ENCODE measurements around the gene PPP2R2C.
A peak's percentile ranks its signal among the peaks of the same experiment; 100 is the strongest.

The PPP2R2C gene

GRCh38 chr4:6389142-6389825 is 83.1 kb downstream of the PPP2R2C start:
- Histone ChIP-seq H2BK12ac (ENCODE audit: low read length) (no peak overlapping the region), H3K79me1 (ENCODE audit: low read depth, low read length) (no peaks in the 10 kb centered on the region), H3K23ac (ENCODE audit: low read depth, low read length, poor library complexity) (no peak overlapping the region), H3K18ac (ENCODE audit: low read length) (no peak overlapping the region), H3K4me1 (ENCODE audit: control insufficient read depth in 2 of 2, insufficient read depth in 1 of 2, low read depth in 1 of 2, low read length in 2 of 2) (peaks cover 0 to 6% of the 10 kb centered on the region in 2 donors), H3K9me3 (replicated peaks in 1 of 2; ENCODE audit: control insufficient read depth in 2 of 2, insufficient read depth in 1 of 2, low read depth in 1 of 2, low read length in 2 of 2) (no peaks in the 10 kb centered on the region), H2BK120ac (ENCODE audit: low read depth, low read length) (no peak overlapping the region), H3K27ac (replicated peaks; ENCODE audit: low read length) (no peak overlapping the region), H3K27me3 (ENCODE audit: control insufficient read depth in 3 of 3, insufficient read depth in 3 of 3, low read depth in 1 of 3, low read length in 3 of 3) (peaks cover 0 to 54% (median 0%) of the 10 kb centered on the region in 3 experiments), H4K91ac (ENCODE audit: low read depth, low read length, poor library complexity) (no peak overlapping the region), H3K36me3 (replicated peaks in 1 of 2; ENCODE audit: control insufficient read depth in 2 of 2, insufficient read depth in 2 of 2, low read length in 2 of 2) (no peaks in the 10 kb centered on the region), H2AFZ (ENCODE audit: low read length) (no peak overlapping the region), H3K4ac (ENCODE audit: low read length) (no peak overlapping the region), H3K14ac (ENCODE audit: low read length) (no peak overlapping the region), H2BK5ac (ENCODE audit: low read length) (no peak overlapping the region), H3K4me3 (ENCODE audit: low read length in 2 of 2) (no peak overlapping the region), H2AK5ac (ENCODE audit: low read depth, low read length) (peak overlapping the region; percentile 50), H2BK15ac (ENCODE audit: low read length) (no peak overlapping the region), H3K4me2 (ENCODE audit: insufficient read depth, low read length, poor library complexity, severe bottlenecking) (no peak overlapping the region), H3K9ac (ENCODE audit: low read depth, low read length, poor library complexity) (peak overlapping the region; percentile 14), H4K8ac (ENCODE audit: low read depth, low read length) (no peak overlapping the region)
- DNase-seq (ENCODE audit: low spot score): no peak
- no CpG with 5 or more reads among the region's 19 CpGs for WGBS, 2 donors (ENCODE audit: extremely low coverage in 2 of 2, insufficient read length in 2 of 2, insufficient replicate concordance in 1 of 2)

- Histone ChIP-seq H3K14ac (ENCODE audit: low read length) (no peak overlapping the region), H2AFZ (ENCODE audit: low read length) (no peak overlapping the region)
Observed at GRCh38 chr4:6388713-6389112, 83.7 kb downstream of the PPP2R2C start.

GRCh38 chr4:6387946-6388345 is 84.5 kb downstream of the PPP2R2C start:
- no CpG with 5 or more reads among the region's 5 CpGs for WGBS, 2 donors (ENCODE audit: extremely low coverage in 2 of 2, insufficient read length in 2 of 2, insufficient replicate concordance in 1 of 2)

More at GRCh38 chr4:6388713-6389112, 83.7 kb downstream of the PPP2R2C start:
- Histone ChIP-seq H2BK12ac (ENCODE audit: low read length) (no peak overlapping the region), H4K91ac (ENCODE audit: low read depth, low read length, poor library complexity) (no peak overlapping the region), H4K8ac (ENCODE audit: low read depth, low read length) (no peak overlapping the region), H3K4me2 (ENCODE audit: insufficient read depth, low read length, poor library complexity, severe bottlenecking) (no peak overlapping the region), H2BK5ac (ENCODE audit: low read length) (no peak overlapping the region), H3K27me3 (ENCODE audit: control insufficient read depth in 3 of 3, insufficient read depth in 3 of 3, low read depth in 1 of 3, low read length in 3 of 3) (peaks cover 0 to 54% (median 0%) of the 10 kb centered on the region in 3 experiments), H3K9ac (ENCODE audit: low read depth, low read length, poor library complexity) (no peak overlapping the region), H3K79me1 (ENCODE audit: low read depth, low read length) (no peaks in the 10 kb centered on the region), H3K36me3 (replicated peaks in 1 of 2; ENCODE audit: control insufficient read depth in 2 of 2, insufficient read depth in 2 of 2, low read length in 2 of 2) (no peaks in the 10 kb centered on the region), H2BK120ac (ENCODE audit: low read depth, low read length) (no peak overlapping the region), H3K9me3 (replicated peaks in 1 of 2; ENCODE audit: control insufficient read depth in 2 of 2, insufficient read depth in 1 of 2, low read depth in 1 of 2, low read length in 2 of 2) (no peaks in the 10 kb centered on the region), H3K4ac (ENCODE audit: low read length) (no peak overlapping the region), H3K18ac (ENCODE audit: low read length) (no peak overlapping the region), H3K23ac (ENCODE audit: low read depth, low read length, poor library complexity) (no peak overlapping the region), H3K27ac (replicated peaks; ENCODE audit: low read length) (no peak overlapping the region), H2BK15ac (ENCODE audit: low read length) (no peak overlapping the region), H3K4me1 (ENCODE audit: control insufficient read depth in 2 of 2, insufficient read depth in 1 of 2, low read depth in 1 of 2, low read length in 2 of 2) (peaks cover 0 to 6% of the 10 kb centered on the region in 2 donors), H2AK5ac (ENCODE audit: low read depth, low read length) (peak overlapping the region; percentile 50), H3K4me3 (ENCODE audit: low read length in 2 of 2) (no peak overlapping the region)
- no CpG with 5 or more reads among the region's 9 CpGs for WGBS, 2 donors (ENCODE audit: extremely low coverage in 2 of 2, insufficient read length in 2 of 2, insufficient replicate concordance in 1 of 2)
- DNase-seq (ENCODE audit: low spot score): no peak

DNA sequence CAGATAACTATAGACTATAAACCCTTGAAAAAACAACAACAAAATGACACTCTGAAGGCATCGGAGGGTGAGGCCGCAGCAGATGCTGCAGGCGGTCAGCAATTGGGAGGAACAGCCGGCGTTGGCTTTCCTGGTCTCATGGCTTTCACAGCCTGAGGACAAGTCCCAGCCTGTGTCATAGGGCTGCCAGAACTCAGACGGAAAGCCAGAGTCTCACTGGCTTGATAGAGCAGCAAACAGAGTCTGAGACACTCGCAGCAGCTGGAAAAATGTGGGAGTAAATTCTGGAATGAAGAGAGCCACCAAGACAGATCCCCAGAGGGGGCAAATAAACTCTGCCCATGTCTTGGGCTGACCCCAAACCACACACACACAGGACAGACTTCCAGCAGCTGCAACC is 86.3 kb downstream of the PPP2R2C start:
- no peak overlapping the region for H2BK15ac ChIP-seq (ENCODE audit: low read length)
- no peak overlapping the region for H3K23ac ChIP-seq (ENCODE audit: low read depth, low read length, poor library complexity)
- H3K4me2 ChIP-seq (ENCODE audit: insufficient read depth, low read length, poor library complexity, severe bottlenecking): no peak overlapping the region
- H2BK120ac ChIP-seq (ENCODE audit: low read depth, low read length): no peak overlapping the region
- no peak overlapping the region for H3K14ac ChIP-seq (ENCODE audit: low read length)
- H4K8ac ChIP-seq (ENCODE audit: low read depth, low read length): no peak overlapping the region
- no peak overlapping the region for H3K27ac ChIP-seq (replicated peaks; ENCODE audit: low read length)
- no CpG with 5 or more reads among the region's 7 CpGs for WGBS, 2 donors (ENCODE audit: extremely low coverage in 2 of 2, insufficient read length in 2 of 2, insufficient replicate concordance in 1 of 2)
- H3K79me1 ChIP-seq (ENCODE audit: low read depth, low read length): no peaks in the 10 kb centered on the region
- no peak overlapping the region for H3K4ac ChIP-seq (ENCODE audit: low read length)
- no peak overlapping the region for H2AFZ ChIP-seq (ENCODE audit: low read length)
- H3K4me1 ChIP-seq (ENCODE audit: control insufficient read depth in 2 of 2, insufficient read depth in 1 of 2, low read depth in 1 of 2, low read length in 2 of 2): peaks cover 0 to 8% of the 10 kb centered on the region in 2 donors
- H4K91ac ChIP-seq (ENCODE audit: low read depth, low read length, poor library complexity): no peak overlapping the region
- no peak overlapping the region for H3K18ac ChIP-seq (ENCODE audit: low read length)
- H3K36me3 ChIP-seq (replicated peaks in 1 of 2; ENCODE audit: control insufficient read depth in 2 of 2, insufficient read depth in 2 of 2, low read length in 2 of 2): no peaks in the 10 kb centered on the region
- no peak overlapping the region for H3K9ac ChIP-seq (ENCODE audit: low read depth, low read length, poor library complexity)
- no peak overlapping the region for H3K4me3 ChIP-seq (ENCODE audit: low read length in 2 of 2)
- no peaks in the 10 kb centered on the region for H3K9me3 ChIP-seq (replicated peaks in 1 of 2; ENCODE audit: control insufficient read depth in 2 of 2, insufficient read depth in 1 of 2, low read depth in 1 of 2, low read length in 2 of 2)
- H2AK5ac ChIP-seq (ENCODE audit: low read depth, low read length): no peak overlapping the region
- DNase-seq (ENCODE audit: low spot score): no peak
- H2BK12ac ChIP-seq (ENCODE audit: low read length): no peak overlapping the region
- no peak overlapping the region for H2BK5ac ChIP-seq (ENCODE audit: low read length)
- H3K27me3 ChIP-seq (ENCODE audit: control insufficient read depth in 3 of 3, insufficient read depth in 3 of 3, low read depth in 1 of 3, low read length in 3 of 3): peaks cover 0 to 43% (median 0%) of the 10 kb centered on the region in 3 experiments

More at GRCh38 chr4:6387946-6388345, 84.5 kb downstream of the PPP2R2C start:
- no peaks in the 10 kb centered on the region for H3K79me1 ChIP-seq (ENCODE audit: low read depth, low read length)
- no peak overlapping the region for H3K23ac ChIP-seq (ENCODE audit: low read depth, low read length, poor library complexity)
- no peak overlapping the region for H2BK15ac ChIP-seq (ENCODE audit: low read length)
- H2BK120ac ChIP-seq (ENCODE audit: low read depth, low read length): no peak overlapping the region
- no peak overlapping the region for H2AK5ac ChIP-seq (ENCODE audit: low read depth, low read length)
- no peaks in the 10 kb centered on the region for H3K9me3 ChIP-seq (replicated peaks in 1 of 2; ENCODE audit: control insufficient read depth in 2 of 2, insufficient read depth in 1 of 2, low read depth in 1 of 2, low read length in 2 of 2)
- H3K27ac ChIP-seq (replicated peaks; ENCODE audit: low read length): no peak overlapping the region
- no peak overlapping the region for H3K4me3 ChIP-seq (ENCODE audit: low read length in 2 of 2)
- no peak for DNase-seq (ENCODE audit: low spot score)
- H2BK5ac ChIP-seq (ENCODE audit: low read length): no peak overlapping the region
- no peak overlapping the region for H3K4me2 ChIP-seq (ENCODE audit: insufficient read depth, low read length, poor library complexity, severe bottlenecking)
- H3K9ac ChIP-seq (ENCODE audit: low read depth, low read length, poor library complexity): no peak overlapping the region
- no peak overlapping the region for H4K8ac ChIP-seq (ENCODE audit: low read depth, low read length)
- H2BK12ac ChIP-seq (ENCODE audit: low read length): no peak overlapping the region
- H3K4ac ChIP-seq (ENCODE audit: low read length): no peak overlapping the region
- peaks cover 0 to 54% (median 0%) of the 10 kb centered on the region in 3 experiments for H3K27me3 ChIP-seq (ENCODE audit: control insufficient read depth in 3 of 3, insufficient read depth in 3 of 3, low read depth in 1 of 3, low read length in 3 of 3)
- no peak overlapping the region for H4K91ac ChIP-seq (ENCODE audit: low read depth, low read length, poor library complexity)
- peak overlapping the region; percentile 63 for H3K14ac ChIP-seq (ENCODE audit: low read length)
- H3K36me3 ChIP-seq (replicated peaks in 1 of 2; ENCODE audit: control insufficient read depth in 2 of 2, insufficient read depth in 2 of 2, low read length in 2 of 2): no peaks in the 10 kb centered on the region
- H3K4me1 ChIP-seq (ENCODE audit: control insufficient read depth in 2 of 2, insufficient read depth in 1 of 2, low read depth in 1 of 2, low read length in 2 of 2): peaks cover 0 to 8% of the 10 kb centered on the region in 2 donors
- no peak overlapping the region for H2AFZ ChIP-seq (ENCODE audit: low read length)
- no peak overlapping the region for H3K18ac ChIP-seq (ENCODE audit: low read length)

Measured in neuronal stem cell (in vitro differentiated cells).